SK-N-SH (cell line): ENCODE results near the gene PMF1. TPM values are rescaled to one million over a fixed set of nuclear protein-coding genes. Genes with fewer than 3 reads are reported as not detected.
A peak's percentile ranks its signal among the peaks of the same experiment; 100 is the strongest.

ENCODE experiments used
- CTCF ChIA-PET: fragments of 300-600, 350-600 bp; formaldehyde crosslinking; extraction: SDS; loops from one replicate; lab custom pipeline; 2021; lab: Yijun Ruan, JAX
- POLR2A ChIA-PET: fragments of 350-600 bp; sonication (Branson Sonifier 250); formaldehyde crosslinking; extraction: SDS; loops from one replicate; lab custom pipeline; 2020; ENCODE audit warnings: antibody characterized with exemption, inconsistent platforms; lab: Yijun Ruan, JAX
- DNase-seq: peaks from one replicate; pipeline ENCODE4 v3.0.0; 2012
- H2AFZ ChIP-seq: fragments of 200-600 bp; sonication (generic); 2 replicates; pipeline ENCODE4 v1.8.1; 2016; ENCODE audit warnings: antibody characterized with exemption, mild to moderate bottlenecking, low read depth
- H3F3A ChIP-seq: fragments of 200-600 bp; sonication (generic); replicated peaks from 2 replicates; pipeline ENCODE3; 2016; ENCODE audit warnings: antibody characterized with exemption, mild to moderate bottlenecking; ENCODE audit not compliant: insufficient read depth
- H3K27ac ChIP-seq, 2 experiments: fragments of 200-500 bp in 1 of 2; fragments of 200-600 bp in 1 of 2; sonication (Bioruptor generic) in 1 of 2; sonication (generic), shearing (Covaris generic) in 1 of 2; 2 replicates each; pipeline versions ENCODE4 v1.5.1 to v1.6.1; 2014 to 2016; ENCODE audit warnings: low read depth in 2 of 2, inconsistent platforms in 1 of 2, low read length in 1 of 2, mild to moderate bottlenecking in 1 of 2, mixed read lengths in 1 of 2
- H3K27me3 ChIP-seq: fragments of 200-600 bp; sonication (generic), shearing (Covaris generic); 2 replicates; pipeline ENCODE4 v1.6.1; 2016; ENCODE audit warnings: mixed run types; ENCODE audit not compliant: insufficient read depth
- H3K36me3 ChIP-seq, 2 experiments: fragments of 200-500 bp in 1 of 2; fragments of 200-600 bp in 1 of 2; sonication (Bioruptor generic) in 1 of 2; sonication (generic) in 1 of 2; replicated peaks in 1 of 2; 2 replicates each; pipeline versions ENCODE3 to v1.5.1; 2014 to 2016; ENCODE audit warnings: low read length in 1 of 2, mild to moderate bottlenecking in 1 of 2; ENCODE audit not compliant: insufficient read depth in 2 of 2, control insufficient read depth in 1 of 2
- H3K4me1 ChIP-seq, 2 experiments: fragments of 200-500 bp in 1 of 2; fragments of 200-600 bp in 1 of 2; sonication (Bioruptor generic) in 1 of 2; sonication (generic), shearing (Covaris generic) in 1 of 2; 2 replicates each; pipeline versions ENCODE4 v1.5.1 to v1.6.1; 2014 to 2016; ENCODE audit warnings: low read depth in 1 of 2, low read length in 1 of 2, mixed run types in 1 of 2; ENCODE audit not compliant: insufficient read depth in 2 of 2, control insufficient read depth in 1 of 2
- H3K4me2 ChIP-seq: fragments of 200-600 bp; sonication (generic), shearing (Covaris generic); 2 replicates; pipeline ENCODE4 v1.6.1; 2017; ENCODE audit warnings: mixed run types
- H3K4me3 ChIP-seq, 2 experiments: fragments of 200-500 bp in 1 of 2; fragments of 200-600 bp in 1 of 2; sonication (Bioruptor generic) in 1 of 2; sonication (generic), shearing (Covaris generic) in 1 of 2; 2 replicates each; pipeline versions ENCODE4 v1.5.1 to v1.8.1; 2014 to 2016; ENCODE audit warnings: low read depth in 2 of 2, inconsistent platforms in 1 of 2, low read length in 1 of 2, mild to moderate bottlenecking in 1 of 2, mixed read lengths in 1 of 2, moderate library complexity in 1 of 2
- H3K79me2 ChIP-seq: fragments of 200-600 bp; sonication (generic); 2 replicates; pipeline ENCODE4 v1.8.1; 2017; ENCODE audit warnings: mild to moderate bottlenecking; ENCODE audit not compliant: insufficient read depth
- H3K9ac ChIP-seq: fragments of 200-600 bp; sonication (generic); 2 replicates; pipeline ENCODE4 v1.6.1; 2017; ENCODE audit warnings: mixed run types
- H3K9me2 ChIP-seq: fragments of 200-600 bp; sonication (generic); 2 replicates; pipeline ENCODE4 v1.6.1; 2017; ENCODE audit warnings: mixed run types
- H3K9me3 ChIP-seq: fragments of 200-600 bp; sonication (generic); 2 replicates; pipeline ENCODE4 v1.6.1; 2017; ENCODE audit warnings: mixed run types, mild to moderate bottlenecking, moderate library complexity
- H4K20me1 ChIP-seq: fragments of 200-600 bp; sonication (generic); 2 replicates; pipeline ENCODE4 v1.6.1; 2017; ENCODE audit warnings: mild to moderate bottlenecking, mixed run types; ENCODE audit not compliant: insufficient read depth
- CTCF ChIP-seq: fragments of 200-600 bp; sonication (generic); IDR thresholded peaks from 2 replicates; pipeline ENCODE4 v1.6.1; 2017; ENCODE audit warnings: antibody characterized with exemption, mild to moderate bottlenecking, moderate library complexity
- EZH2phosphoT487 ChIP-seq: fragments of 200-600 bp; sonication (generic); IDR thresholded peaks from 2 replicates; pipeline ENCODE4 v1.6.1; 2017; ENCODE audit warnings: low read depth, mixed run types, mild to moderate bottlenecking, antibody characterized with exemption, moderate library complexity, borderline replicate concordance
- FOXJ3 ChIP-seq: sonication (generic); formaldehyde crosslinking; IDR thresholded peaks from 2 replicates; pipeline ENCODE4 v1.5.1; 2020; ENCODE audit warnings: mild to moderate bottlenecking, missing genetic modification reagents
- FOXM1 ChIP-seq: IDR thresholded peaks from 2 replicates; pipeline ENCODE4 v1.4.0; 2012; ENCODE audit warnings: low read depth, mild to moderate bottlenecking
- GABPA ChIP-seq: IDR thresholded peaks from 2 replicates; pipeline ENCODE4 v1.4.0; 2012; ENCODE audit warnings: low read depth, mild to moderate bottlenecking
- IRF3 ChIP-seq: fragments of 150-350 bp; IDR thresholded peaks from 2 replicates; pipeline ENCODE4 v1.6.1; 2016; ENCODE audit warnings: mild to moderate bottlenecking, low read depth, low read length
- NFIC ChIP-seq: IDR thresholded peaks from 2 replicates; pipeline ENCODE4 v1.4.0; 2012; ENCODE audit warnings: borderline replicate concordance
- NRF1 ChIP-seq: IDR thresholded peaks from 2 replicates; pipeline ENCODE4 v1.6.1; 2012; ENCODE audit warnings: low read depth, mild to moderate bottlenecking, low read length
- RFX5 ChIP-seq: IDR thresholded peaks from 2 replicates; pipeline ENCODE4 v1.6.1; 2012; ENCODE audit warnings: mild to moderate bottlenecking, improper control_type of control experiment, low read length
- TAF1 ChIP-seq: IDR thresholded peaks from 2 replicates; pipeline ENCODE4 v1.6.1; 2012; ENCODE audit warnings: low read depth, mild to moderate bottlenecking, low read length, moderate library complexity, borderline replicate concordance
- TCF12 ChIP-seq: IDR thresholded peaks from 2 replicates; pipeline ENCODE4 v1.4.0; 2012
- YY1 ChIP-seq: IDR thresholded peaks from 2 replicates; pipeline ENCODE4 v1.4.0; 2012; ENCODE audit warnings: low read depth, mild to moderate bottlenecking
- ZBTB33 ChIP-seq: IDR thresholded peaks from 2 replicates; pipeline ENCODE4 v1.4.0; 2012; ENCODE audit warnings: low read depth, borderline replicate concordance
- WGBS: methylation state at CpG from one replicate; pipeline ENCODE4 v1.1.6; 2017; ENCODE audit warnings: low lambda C conversion rate; 5-methylcytosine and 5-hydroxymethylcytosine counted together
- polyA plus RNA-seq, 3 experiments: library from polyadenylated mRNA; depleted of rRNA; stranded (reverse); fragments of >200 nt; gene quantifications; 2 replicates each; pipeline ENCODE4 v1.2.3, GENCODE V29; 2012

PMF1 gene
- polyA plus RNA-seq, 1 of the 3 experiments (the other 2 are of a cell fraction) = 89.5 TPM

- peak within 1 kb of the TSS; percentile 67 to 87 for H3K4me3 ChIP-seq
- no peak for TF ChIP-seq GABPA
- no peak for TF ChIP-seq CTCF
- TF ChIP-seq IRF3 = no peak
- TF ChIP-seq FOXM1 = no peak
- no peak for TF ChIP-seq ZBTB33
- TF ChIP-seq NFIC = no peak
- TF ChIP-seq EZH2phosphoT487 = no peak
- TF ChIP-seq FOXJ3 (CRISPR knock-in tag) = no peak
- TF ChIP-seq YY1 = no peak
- TF ChIP-seq RFX5 = no peak
- TF ChIP-seq NRF1 = no peak
- TF ChIP-seq TAF1 = no peak
- TF ChIP-seq TCF12 = no peak
- CTCF ChIA-PET = interaction anchor here (1.1 to 2.4 kb wide), 6 partner anchors 15 to 218 kb away, joined by 3 to 8 read pairs (median 4); partner anchors contain the start of gene VHLL
These were observed 71.3 kb downstream of the PMF1 start, which contains the start of gene TMEM79 for GRCh38 chr1:156284112-156284511. TMEM79 (plus strand) TSS chr1:156284325; CDS start chr1:156285227, 902 bp downstream.

More at GRCh38 chr1:156284112-156284511, 71.3 kb downstream of the PMF1 start, which contains the start of gene TMEM79:
- Histone ChIP-seq H3K9me3 (no peaks in the 10 kb centered on the region), H3K27me3 (no peaks in the 10 kb centered on the region), H3K79me2 (peaks cover 46% of the 10 kb centered on the region), H3K9me2 (no peaks in the 10 kb centered on the region), H3F3A (peaks cover 14% of the 10 kb centered on the region), H2AFZ (peak within 1 kb of the TSS; percentile 95), H3K27ac (peak within 1 kb of the TSS; percentile 69 to 86; a peak in 3 of 4 replicates), H3K4me1 (peaks cover 10 to 17% of the 10 kb centered on the region in 2 experiments; a peak in 2 of 4 replicates), H3K36me3 (peaks cover 11 to 16% of the 10 kb centered on the region in 2 experiments), H3K4me2 (peak within 1 kb of the TSS; percentile 88), H3K9ac (peak within 1 kb of the TSS; percentile 84), H4K20me1 (peaks cover 28% of the 10 kb centered on the region)
- POLR2A ChIA-PET = no interaction called here
- no peak for DNase-seq
- 92% methylated on average over 7 of the region's 7 CpGs for WGBS
